PFSK-1 (cell line): Measurements from ENCODE around the gene ISX.

Experiments
- POLR2AphosphoS5 ChIP-seq: IDR thresholded peaks from 2 replicates; pipeline ENCODE4 v1.6.1; 2012; ENCODE audit warnings: low read depth, mild to moderate bottlenecking, control low read depth, low read length, moderate library complexity
- REST ChIP-seq, 2 experiments: IDR thresholded peaks; 2 replicates each; pipeline versions ENCODE4 v1.6.1 to v1.8.0; 2011 to 2012; ENCODE audit warnings: low read depth in 2 of 2, low read length in 2 of 2, control low read depth in 1 of 2, inconsistent platforms in 1 of 2, mild to moderate bottlenecking in 1 of 2, moderate library complexity in 1 of 2; ENCODE audit not compliant: insufficient read depth in 1 of 2

GRCh38 chr22:35074583-35074982, 8.6 kb downstream of the ISX start:
- TF ChIP-seq REST (IDR thresholded peaks at IDR 0.05; ENCODE audit: insufficient read depth in 1 of 2, low read depth in 2 of 2, low read length in 2 of 2) (no peak), POLR2AphosphoS5 (no peak)
